ENCODE results near the gene IMMP2L.

DNA sequence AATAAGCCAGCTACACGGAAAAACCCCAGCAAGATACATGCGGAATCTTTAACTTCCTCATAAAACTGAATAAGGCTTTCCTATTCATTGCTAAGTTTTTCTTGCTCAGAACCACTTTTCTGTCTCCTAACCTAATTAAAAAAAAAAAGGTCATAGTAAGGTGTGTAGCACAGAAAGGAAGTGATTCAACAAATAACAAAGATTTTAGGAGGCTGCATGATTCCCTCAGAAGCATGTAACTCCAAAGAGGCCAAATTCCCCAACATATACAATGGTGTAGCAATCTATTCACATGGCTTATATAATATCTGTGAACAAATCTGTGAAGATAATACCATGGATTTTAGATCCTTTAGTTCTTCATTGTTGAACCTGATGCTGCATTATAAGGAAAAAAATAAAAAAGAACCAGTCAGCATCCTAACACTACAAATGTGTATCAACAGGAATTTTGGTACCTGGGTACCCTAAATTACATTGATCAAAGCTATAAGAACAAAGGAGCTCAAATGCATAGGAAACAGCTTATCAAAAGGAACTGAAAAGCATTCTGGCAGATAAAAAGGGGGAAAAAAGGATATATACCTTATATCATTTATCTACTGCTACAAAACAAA, 63.8 kb downstream of the IMMP2L start:
- TF ChIP-seq EP300 (IDR thresholded peaks at IDR 0.05), result no peak
- TF ChIP-seq POLR2A (IDR thresholded peaks at IDR 0.05; ENCODE audit: low read depth), result no peak
- TF ChIP-seq, protein P1, sequence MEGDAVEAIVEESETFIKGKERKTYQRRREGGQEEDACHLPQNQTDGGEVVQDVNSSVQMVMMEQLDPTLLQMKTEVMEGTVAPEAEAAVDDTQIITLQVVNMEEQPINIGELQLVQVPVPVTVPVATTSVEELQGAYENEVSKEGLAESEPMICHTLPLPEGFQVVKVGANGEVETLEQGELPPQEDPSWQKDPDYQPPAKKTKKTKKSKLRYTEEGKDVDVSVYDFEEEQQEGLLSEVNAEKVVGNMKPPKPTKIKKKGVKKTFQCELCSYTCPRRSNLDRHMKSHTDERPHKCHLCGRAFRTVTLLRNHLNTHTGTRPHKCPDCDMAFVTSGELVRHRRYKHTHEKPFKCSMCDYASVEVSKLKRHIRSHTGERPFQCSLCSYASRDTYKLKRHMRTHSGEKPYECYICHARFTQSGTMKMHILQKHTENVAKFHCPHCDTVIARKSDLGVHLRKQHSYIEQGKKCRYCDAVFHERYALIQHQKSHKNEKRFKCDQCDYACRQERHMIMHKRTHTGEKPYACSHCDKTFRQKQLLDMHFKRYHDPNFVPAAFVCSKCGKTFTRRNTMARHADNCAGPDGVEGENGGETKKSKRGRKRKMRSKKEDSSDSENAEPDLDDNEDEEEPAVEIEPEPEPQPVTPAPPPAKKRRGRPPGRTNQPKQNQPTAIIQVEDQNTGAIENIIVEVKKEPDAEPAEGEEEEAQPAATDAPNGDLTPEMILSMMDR (IDR thresholded peaks at IDR 0.05), result no peak
- no peak for TF ChIP-seq POLR2AphosphoS5 (IDR thresholded peaks at IDR 0.05)

Data from esophagus muscularis mucosa (tissue), 4 donors.